ENCODE measurements around the gene PIP5KL1.

DNA sequence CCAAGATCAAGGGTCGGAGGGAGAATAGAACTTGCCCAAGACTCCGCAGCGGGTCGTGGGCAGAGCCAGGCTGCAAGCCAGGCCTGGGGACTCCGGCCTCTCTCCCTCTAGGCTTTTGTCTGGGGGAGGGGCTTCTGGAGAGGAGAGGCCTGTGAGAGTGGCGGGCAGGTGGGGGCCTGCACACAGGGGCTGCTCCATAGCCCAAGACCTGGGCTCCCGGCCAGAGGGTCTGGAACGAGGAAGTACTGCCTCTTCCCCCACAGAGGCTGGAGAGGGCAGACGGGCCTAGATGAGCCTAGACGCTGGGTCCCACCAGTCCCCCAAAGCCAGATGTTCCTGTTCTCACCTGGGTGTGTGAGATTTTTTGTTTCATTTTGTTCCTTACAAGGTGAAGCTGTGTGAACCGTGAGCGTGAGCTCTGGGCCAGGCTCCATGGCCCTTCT lies 26.0 kb downstream of the PIP5KL1 start:
- no peak for TF ChIP-seq POLR2AphosphoS5 (IDR thresholded peaks at IDR 0.05)
- TF ChIP-seq, protein P1, sequence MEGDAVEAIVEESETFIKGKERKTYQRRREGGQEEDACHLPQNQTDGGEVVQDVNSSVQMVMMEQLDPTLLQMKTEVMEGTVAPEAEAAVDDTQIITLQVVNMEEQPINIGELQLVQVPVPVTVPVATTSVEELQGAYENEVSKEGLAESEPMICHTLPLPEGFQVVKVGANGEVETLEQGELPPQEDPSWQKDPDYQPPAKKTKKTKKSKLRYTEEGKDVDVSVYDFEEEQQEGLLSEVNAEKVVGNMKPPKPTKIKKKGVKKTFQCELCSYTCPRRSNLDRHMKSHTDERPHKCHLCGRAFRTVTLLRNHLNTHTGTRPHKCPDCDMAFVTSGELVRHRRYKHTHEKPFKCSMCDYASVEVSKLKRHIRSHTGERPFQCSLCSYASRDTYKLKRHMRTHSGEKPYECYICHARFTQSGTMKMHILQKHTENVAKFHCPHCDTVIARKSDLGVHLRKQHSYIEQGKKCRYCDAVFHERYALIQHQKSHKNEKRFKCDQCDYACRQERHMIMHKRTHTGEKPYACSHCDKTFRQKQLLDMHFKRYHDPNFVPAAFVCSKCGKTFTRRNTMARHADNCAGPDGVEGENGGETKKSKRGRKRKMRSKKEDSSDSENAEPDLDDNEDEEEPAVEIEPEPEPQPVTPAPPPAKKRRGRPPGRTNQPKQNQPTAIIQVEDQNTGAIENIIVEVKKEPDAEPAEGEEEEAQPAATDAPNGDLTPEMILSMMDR (IDR thresholded peaks at IDR 0.05): no peak
- TF ChIP-seq POLR2A (IDR thresholded peaks at IDR 0.05): no peak
- TF ChIP-seq EP300 (IDR thresholded peaks at IDR 0.05; ENCODE audit: low read depth): no peak
